HL-60 (cell line): Measurements from ENCODE around the gene TNFAIP2.

Source experiments
- DNase-seq, 2 experiments: peaks; one replicate each; pipeline ENCODE4 v3.0.0-alpha.2; 2010 to 2020; ENCODE audit warnings: low read depth in 1 of 2, low spot score in 1 of 2
- H3K27ac ChIP-seq: fragments of 250-450 bp; sonication (Bioruptor Pico); replicated peaks from 2 replicates; pipeline ENCODE4 v1.5.1; 2020; ENCODE audit warnings: mild to moderate bottlenecking, moderate library complexity
- H3K27me3 ChIP-seq: fragments of 250-450 bp; sonication (Bioruptor Pico); 2 replicates; pipeline ENCODE4 v1.5.1; 2021; ENCODE audit warnings: mild to moderate bottlenecking, moderate library complexity; ENCODE audit not compliant: insufficient read depth, poor library complexity, severe bottlenecking
- H3K4me3 ChIP-seq: replicated peaks from 2 replicates; pipeline ENCODE4 v1.5.1; 2011; ENCODE audit warnings: mild to moderate bottlenecking, control low read depth, low read length; ENCODE audit not compliant: insufficient read depth
- CTCF ChIP-seq: IDR thresholded peaks from one replicate; pipeline ENCODE4 v1.5.1; 2011; ENCODE audit warnings: low read length, control low read depth, inconsistent platforms; ENCODE audit not compliant: insufficient read depth
- GABPA ChIP-seq: IDR thresholded peaks from 2 replicates; pipeline ENCODE4 v1.6.1; 2012; ENCODE audit warnings: low read depth
- POLR2AphosphoS5 ChIP-seq: IDR thresholded peaks from 2 replicates; pipeline ENCODE4 v1.6.1; 2012; ENCODE audit warnings: low read depth
- REST ChIP-seq: IDR thresholded peaks from 2 replicates; pipeline ENCODE4 v1.6.1; 2012; ENCODE audit warnings: low read depth; ENCODE audit not compliant: insufficient replicate concordance
- SPI1 ChIP-seq: IDR thresholded peaks from 2 replicates; pipeline ENCODE4 v1.6.1; 2012; ENCODE audit warnings: low read depth, mild to moderate bottlenecking, borderline replicate concordance

TNFAIP2 gene

GRCh38 chr14:103164006-103164405 is 40.7 kb downstream of the TNFAIP2 start:
- H3K27me3 ChIP-seq: no peaks in the 10 kb centered on the region
- H3K4me3 ChIP-seq: no peak overlapping the region
- DNase-seq: no peak
- H3K27ac ChIP-seq: no peak overlapping the region
- TF ChIP-seq SPI1: no peak
- no peak for TF ChIP-seq REST
- TF ChIP-seq POLR2AphosphoS5: no peak
- TF ChIP-seq GABPA: no peak
- no peak for TF ChIP-seq CTCF

- TF ChIP-seq SPI1: no peak
- TF ChIP-seq CTCF: no peak
- no peak for TF ChIP-seq GABPA
- no peak for TF ChIP-seq REST
- no peak for TF ChIP-seq POLR2AphosphoS5
- no peak for DNase-seq
- Histone ChIP-seq H3K27me3 (no peaks in the 10 kb centered on the region), H3K4me3 (no peak overlapping the region), H3K27ac (no peak overlapping the region)
Observed at GRCh38 chr14:103164779-103165178, 41.5 kb downstream of the TNFAIP2 start.

- TF ChIP-seq REST (no peak), GABPA (no peak), SPI1 (no peak), POLR2AphosphoS5 (no peak), CTCF (no peak)
- H3K27me3 ChIP-seq: no peaks in the 10 kb centered on the region
- H3K27ac ChIP-seq: no peak overlapping the region
- no peak overlapping the region for H3K4me3 ChIP-seq
- no peak for DNase-seq
Observed at GRCh38 chr14:103165323-103165722, 42.1 kb downstream of the TNFAIP2 start.
